Activated naive CD8-positive, alpha-beta T cell treated with anti-CD3 and anti-CD28 coated beads, Interleukin-2, amount 50 U/mL, for 16 hours (primary cell): ENCODE results near the gene TRIM44.
"Not testable (repeated sequence)": the region's sequence is repeated elsewhere in the genome, so short reads cannot be mapped to it uniquely, and the experiment has no call there.

Experiments used
- DNase-seq: peaks from one replicate; pipeline ENCODE4 v3.0.0-alpha.2; 2020; ENCODE audit warnings: low read depth, low spot score

The TRIM44 gene

DNA sequence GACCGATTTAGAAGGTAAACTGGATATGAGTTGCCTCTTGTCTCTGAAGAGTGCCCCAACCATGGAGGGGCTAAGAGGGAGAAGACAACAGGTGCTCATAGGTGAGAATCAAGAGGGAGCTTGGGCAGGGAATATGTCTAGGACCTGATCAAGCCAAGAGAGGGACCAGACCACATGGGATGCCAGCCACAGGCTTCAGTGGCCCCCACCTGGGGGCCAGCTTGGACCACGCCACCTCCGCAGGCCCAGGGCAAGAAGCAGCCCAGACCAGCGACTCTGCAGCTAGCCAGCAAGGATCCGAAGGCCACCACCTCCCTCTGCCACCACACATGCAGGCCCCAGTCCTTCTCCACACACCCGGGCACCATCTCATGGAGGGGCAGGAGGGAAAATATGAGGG, 188.8 kb downstream of the TRIM44 start:
- no peak for DNase-seq

DNA sequence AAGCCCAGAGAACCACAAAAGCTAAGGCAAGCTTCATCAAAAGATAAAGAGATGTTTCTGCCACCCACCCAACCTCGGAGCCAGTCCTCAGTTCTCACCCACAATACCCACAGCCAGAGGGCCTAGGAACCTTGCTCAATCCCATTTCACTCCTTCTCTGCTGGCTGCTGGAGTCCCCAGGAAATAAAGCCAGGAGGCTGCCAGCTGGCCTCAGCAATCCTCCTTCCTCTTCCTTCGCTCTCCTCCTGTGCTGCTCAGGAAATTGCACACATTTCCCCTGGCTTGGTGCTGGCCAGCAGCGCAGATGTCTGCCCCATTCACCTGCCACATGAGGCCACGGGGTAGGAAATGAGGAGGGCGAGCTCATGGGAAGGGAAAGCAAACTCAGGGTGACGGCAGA, 189.5 kb downstream of the TRIM44 start:
- no peak for DNase-seq

DNA sequence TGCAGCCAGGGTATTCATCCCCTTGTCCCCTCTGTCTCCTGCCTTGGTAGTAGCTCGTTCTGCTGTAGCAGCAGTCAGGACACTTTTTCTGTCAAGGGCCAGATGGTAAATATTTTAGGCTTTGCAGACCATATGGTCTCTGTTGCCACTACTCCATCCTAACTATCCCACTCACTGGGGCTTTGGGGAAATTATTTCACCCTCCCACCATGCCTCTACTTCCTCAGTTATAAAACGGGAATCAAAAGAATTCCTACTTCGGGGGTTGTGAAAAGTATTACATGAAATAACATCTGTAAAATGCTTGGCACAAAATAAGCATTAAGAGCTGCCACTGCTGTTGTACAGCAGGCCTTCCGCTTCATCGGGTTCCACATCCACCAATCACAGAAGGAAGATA, 191.4 kb downstream of the TRIM44 start:
- DNase-seq, result no peak

GRCh38 chr11:35855671-35856070, 193.1 kb downstream of the TRIM44 start:
- DNase-seq, result no peak

GRCh38 chr11:35856259-35856658, 193.7 kb downstream of the TRIM44 start:
- DNase-seq, result no peak

GRCh38 chr11:35856756-35857155, 194.2 kb downstream of the TRIM44 start:
- DNase-seq, result no peak

DNA sequence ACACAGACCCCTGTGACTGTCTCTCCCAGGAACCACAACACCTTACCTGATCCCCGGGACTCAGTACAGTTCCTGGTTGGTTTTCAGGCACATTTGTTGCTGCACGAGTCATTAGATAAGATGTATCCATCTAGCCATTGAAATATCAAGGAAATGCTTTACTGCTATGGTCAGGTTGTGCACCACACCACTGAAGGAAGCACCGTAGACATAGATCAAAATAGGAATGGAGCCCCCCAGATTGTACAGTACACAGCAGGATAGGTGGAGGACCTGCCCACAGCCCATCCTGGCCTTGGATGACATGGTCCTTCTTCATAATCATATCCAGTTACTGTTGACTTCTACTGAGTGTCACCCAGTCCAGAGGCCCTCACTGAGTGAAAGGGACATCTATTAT, 195.3 kb downstream of the TRIM44 start:
- no peak for DNase-seq

DNA sequence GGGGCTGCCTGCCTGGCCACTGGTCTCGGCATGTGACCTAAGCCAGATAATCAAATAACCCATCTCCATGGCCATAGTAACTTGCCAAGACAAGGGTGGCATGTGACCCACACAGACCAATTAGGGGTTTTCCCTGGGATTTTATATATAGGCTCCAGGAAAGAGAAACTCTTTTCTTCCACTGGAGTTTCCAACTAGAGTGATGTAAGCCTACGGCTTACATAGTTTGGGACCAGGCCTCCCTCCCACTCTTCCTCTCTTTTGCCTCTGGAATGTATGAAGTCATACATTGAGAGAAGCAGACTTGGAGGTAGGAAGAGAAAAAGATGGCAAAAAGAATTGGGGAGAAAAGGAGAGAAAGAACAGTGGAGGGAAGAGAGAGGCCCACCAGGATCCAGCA, 196.7 kb downstream of the TRIM44 start:
- DNase-seq, result no peak

- not testable (repeated sequence) for DNase-seq
Measured at GRCh38 chr11:35860194-35860593, 197.6 kb downstream of the TRIM44 start.

- DNase-seq, result no peak
Measured at GRCh38 chr11:35861191-35861590, 198.6 kb downstream of the TRIM44 start.

DNA sequence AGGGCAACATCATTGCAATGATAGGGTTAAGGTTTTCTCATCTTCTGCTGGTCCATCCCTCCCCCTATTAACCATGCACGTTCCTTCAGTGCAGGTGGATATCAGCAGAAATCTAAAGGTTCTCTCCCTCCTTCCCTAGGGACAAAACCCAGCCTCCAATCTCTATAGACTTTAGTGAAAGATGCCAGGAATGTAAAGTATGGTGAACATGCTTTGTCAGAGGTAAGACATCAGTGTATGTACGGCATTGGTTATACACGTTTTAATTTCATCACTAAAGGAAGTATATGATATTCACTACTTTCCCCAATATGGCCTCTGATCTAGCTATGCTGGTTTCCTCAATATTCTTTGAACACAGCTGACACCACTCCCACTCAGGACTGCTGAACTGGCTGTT, 200.1 kb downstream of the TRIM44 start:
- no peak for DNase-seq

DNA sequence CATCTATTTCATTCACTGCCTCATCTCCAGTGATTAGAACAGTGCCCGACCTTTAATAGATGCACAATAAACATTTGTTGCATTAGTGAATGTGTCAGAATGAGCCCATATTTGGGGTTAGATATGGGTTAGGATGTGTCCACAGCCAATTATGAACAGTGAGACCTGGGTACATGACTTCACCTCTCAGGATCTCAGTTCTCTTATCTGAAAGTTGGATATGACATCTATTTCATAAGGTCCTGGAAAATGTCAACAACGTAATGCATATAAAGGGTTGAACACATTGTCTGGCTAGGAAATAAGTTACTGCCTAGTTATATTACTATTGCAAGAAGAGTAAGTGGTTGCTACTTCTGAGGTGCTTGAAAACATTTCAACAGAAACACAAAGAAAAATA, 201.6 kb downstream of the TRIM44 start:
- no peak for DNase-seq

DNA sequence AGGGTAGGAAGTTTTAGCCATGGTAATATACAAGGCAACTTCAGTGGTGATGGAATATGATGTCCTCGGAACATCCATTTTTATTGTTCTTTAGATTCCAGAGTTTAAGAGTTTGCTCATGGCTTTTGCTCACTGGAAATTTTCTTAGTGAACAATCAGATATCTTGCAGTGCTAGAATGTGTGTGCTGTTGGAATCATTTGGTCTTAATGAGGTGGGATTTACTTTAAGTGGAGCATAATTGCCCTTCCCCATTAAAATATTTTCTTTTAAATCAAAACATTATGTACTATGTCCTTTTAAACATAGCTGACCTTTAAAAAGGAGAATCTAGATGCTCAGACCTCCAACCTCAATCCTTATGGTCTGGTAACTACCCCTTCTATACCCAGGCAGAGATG, 204.0 kb downstream of the TRIM44 start:
- no peak for DNase-seq
